Left ventricle myocardium inferior (tissue), 1 donor: ENCODE measurements around the gene ERICH3. TPM values are rescaled to one million over a fixed set of nuclear protein-coding genes. Genes with fewer than 3 reads are reported as not detected.

Experiments used
- DNase-seq: peaks from one replicate; pipeline ENCODE4 v3.0.0-alpha.2; 2020
- H3K27ac ChIP-seq: fragments of 200-600 bp; replicated peaks from 2 replicates; pipeline ENCODE4 v1.8.0; 2021
- H3K27me3 ChIP-seq: fragments of 200-600 bp; 2 replicates; pipeline ENCODE4 v1.8.0; 2021; ENCODE audit warnings: low read depth
- H3K36me3 ChIP-seq: fragments of 200-600 bp; 2 replicates; pipeline ENCODE4 v1.8.0; 2021
- H3K4me1 ChIP-seq: fragments of 200-600 bp; 2 replicates; pipeline ENCODE4 v1.8.0; 2021
- H3K4me3 ChIP-seq: fragments of 200-600 bp; 2 replicates; pipeline ENCODE4 v1.8.0; 2021; ENCODE audit warnings: mild to moderate bottlenecking, moderate library complexity
- H3K9me3 ChIP-seq: fragments of 200-600 bp; replicated peaks from 2 replicates; pipeline ENCODE4 v1.8.0; 2021
- intact Hi-C: fragments of 100-400 bp; cut with micrococcal nuclease; formaldehyde crosslinking; loops from one replicate; pipeline ENCODE4 v1.11.0; 2022
- total RNA-seq: library from RNA; stranded (reverse); fragmentation: NEBNext Ultra II Directional; extraction: Animal tissue kit (Norgen Biotek cat#: 25700); gene quantifications from one replicate; pipeline ENCODE4 v1.2.1, GENCODE V29; 2021
- TF ChIP-seq, protein P1 (sequence below): fragments of 200-600 bp; IDR thresholded peaks from 2 replicates; pipeline ENCODE4 v1.8.0; 2021; ENCODE audit warnings: antibody characterized with exemption, mild to moderate bottlenecking, borderline replicate concordance
- donor health status: DM: no; HTN: yes; CAD: no; lungs with severe emphysema.

ERICH3 gene
- total RNA-seq, 1 donor from 2014 or later: not detected

DNA sequence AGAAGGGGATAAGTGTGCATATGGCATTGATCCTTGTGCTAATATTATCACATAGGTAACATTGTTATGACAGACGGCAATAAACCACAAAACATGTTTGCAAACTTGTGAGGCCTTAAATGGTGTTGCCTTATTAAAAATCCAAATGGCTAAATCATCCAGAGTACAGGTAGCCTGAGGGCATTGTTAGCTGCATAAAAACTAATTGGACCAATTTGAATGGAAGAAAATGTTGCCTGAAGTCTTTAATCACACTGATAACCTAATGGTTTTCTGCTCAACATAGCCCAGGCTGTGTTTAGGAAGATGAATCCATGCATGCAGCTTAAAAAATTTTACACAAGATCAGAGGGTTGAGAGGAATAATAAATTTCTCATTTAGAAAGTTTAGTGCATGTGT lies 141.8 kb downstream of the ERICH3 start:
- no peak for DNase-seq
- H3K27ac ChIP-seq: no peak overlapping the region
- H3K4me1 ChIP-seq: no peaks in the 10 kb centered on the region
- TF ChIP-seq, protein P1, sequence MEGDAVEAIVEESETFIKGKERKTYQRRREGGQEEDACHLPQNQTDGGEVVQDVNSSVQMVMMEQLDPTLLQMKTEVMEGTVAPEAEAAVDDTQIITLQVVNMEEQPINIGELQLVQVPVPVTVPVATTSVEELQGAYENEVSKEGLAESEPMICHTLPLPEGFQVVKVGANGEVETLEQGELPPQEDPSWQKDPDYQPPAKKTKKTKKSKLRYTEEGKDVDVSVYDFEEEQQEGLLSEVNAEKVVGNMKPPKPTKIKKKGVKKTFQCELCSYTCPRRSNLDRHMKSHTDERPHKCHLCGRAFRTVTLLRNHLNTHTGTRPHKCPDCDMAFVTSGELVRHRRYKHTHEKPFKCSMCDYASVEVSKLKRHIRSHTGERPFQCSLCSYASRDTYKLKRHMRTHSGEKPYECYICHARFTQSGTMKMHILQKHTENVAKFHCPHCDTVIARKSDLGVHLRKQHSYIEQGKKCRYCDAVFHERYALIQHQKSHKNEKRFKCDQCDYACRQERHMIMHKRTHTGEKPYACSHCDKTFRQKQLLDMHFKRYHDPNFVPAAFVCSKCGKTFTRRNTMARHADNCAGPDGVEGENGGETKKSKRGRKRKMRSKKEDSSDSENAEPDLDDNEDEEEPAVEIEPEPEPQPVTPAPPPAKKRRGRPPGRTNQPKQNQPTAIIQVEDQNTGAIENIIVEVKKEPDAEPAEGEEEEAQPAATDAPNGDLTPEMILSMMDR: no peak
- intact Hi-C loops: no loop called here
- no peak overlapping the region for H3K4me3 ChIP-seq
- no peaks in the 10 kb centered on the region for H3K36me3 ChIP-seq
- no peaks in the 10 kb centered on the region for H3K27me3 ChIP-seq
- no peaks in the 10 kb centered on the region for H3K9me3 ChIP-seq

DNA sequence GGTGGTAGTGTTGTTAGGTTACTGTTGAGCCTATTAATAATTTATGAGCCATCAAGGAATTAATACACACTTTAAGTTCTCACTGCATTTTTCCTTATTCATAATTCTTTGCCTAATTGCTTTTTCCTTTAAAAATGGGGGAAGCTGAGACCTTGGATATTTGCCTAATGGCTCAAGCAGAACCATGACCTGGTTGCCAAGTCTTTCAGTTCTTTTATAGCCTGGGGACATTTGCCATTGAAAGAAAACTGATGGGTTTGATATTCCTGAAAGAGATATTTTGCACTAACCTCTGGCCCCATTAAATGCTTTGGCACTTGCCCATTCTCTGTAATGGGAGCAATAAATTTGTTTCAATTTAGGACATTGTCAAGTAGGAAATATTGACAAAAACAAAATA lies 142.7 kb downstream of the ERICH3 start:
- TF ChIP-seq, protein P1: no peak

DNA sequence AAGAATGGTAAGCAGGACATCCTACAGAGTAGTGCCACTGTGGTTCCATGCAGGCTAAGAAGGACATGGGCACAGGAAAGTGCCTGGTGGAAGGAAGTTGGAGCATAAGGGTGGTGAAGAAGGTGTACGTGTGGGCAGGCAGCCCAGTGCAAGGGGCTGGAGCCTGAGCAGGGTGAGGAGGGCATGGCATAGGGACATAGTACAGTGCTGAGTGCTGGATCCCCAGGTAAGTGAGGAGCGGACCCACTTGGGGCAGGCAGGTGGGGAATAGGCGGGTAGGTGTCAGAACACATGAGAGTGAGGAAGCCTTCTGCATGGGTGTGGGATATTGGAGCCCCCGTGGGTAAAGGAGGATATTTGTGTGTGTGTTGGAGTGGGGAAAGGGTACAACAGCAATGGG lies 145.5 kb downstream of the ERICH3 start:
- no peak for DNase-seq
- peaks cover 10% of the 10 kb centered on the region for H3K4me1 ChIP-seq
- H3K27me3 ChIP-seq: no peaks in the 10 kb centered on the region
- intact Hi-C loops: no loop called here
- no peaks in the 10 kb centered on the region for H3K36me3 ChIP-seq
- no peak overlapping the region for H3K4me3 ChIP-seq
- no peaks in the 10 kb centered on the region for H3K9me3 ChIP-seq
- TF ChIP-seq, protein P1: no peak
- H3K27ac ChIP-seq: no peak overlapping the region

More for the DNA sequence above, 142.7 kb downstream of the ERICH3 start:
- no peaks in the 10 kb centered on the region for H3K36me3 ChIP-seq
- H3K4me3 ChIP-seq: no peak overlapping the region
- intact Hi-C loops: no loop called here
- H3K4me1 ChIP-seq: no peaks in the 10 kb centered on the region
- no peaks in the 10 kb centered on the region for H3K27me3 ChIP-seq
- no peak overlapping the region for H3K27ac ChIP-seq
- no peaks in the 10 kb centered on the region for H3K9me3 ChIP-seq
- no peak for DNase-seq

DNA sequence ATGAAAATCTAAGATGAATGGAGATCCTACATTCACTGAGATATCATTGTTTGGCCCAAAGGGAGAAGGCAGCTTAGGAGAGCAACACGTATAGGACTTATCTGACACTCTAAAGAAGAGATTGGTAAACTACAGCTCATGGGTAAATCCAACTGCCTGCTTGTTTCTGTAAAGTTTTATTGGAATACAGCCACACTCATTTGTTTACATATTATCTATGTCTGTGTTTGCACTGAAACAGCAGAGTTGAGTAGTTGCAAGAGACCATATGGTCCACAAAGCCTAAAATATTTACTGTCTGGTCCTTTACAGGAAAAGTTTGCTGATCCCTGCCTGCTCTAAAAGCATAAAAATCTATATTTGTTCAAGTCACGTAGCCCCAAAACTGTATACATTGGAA lies 146.9 kb downstream of the ERICH3 start:
- intact Hi-C loops: no loop called here
- no peak for DNase-seq

DNA sequence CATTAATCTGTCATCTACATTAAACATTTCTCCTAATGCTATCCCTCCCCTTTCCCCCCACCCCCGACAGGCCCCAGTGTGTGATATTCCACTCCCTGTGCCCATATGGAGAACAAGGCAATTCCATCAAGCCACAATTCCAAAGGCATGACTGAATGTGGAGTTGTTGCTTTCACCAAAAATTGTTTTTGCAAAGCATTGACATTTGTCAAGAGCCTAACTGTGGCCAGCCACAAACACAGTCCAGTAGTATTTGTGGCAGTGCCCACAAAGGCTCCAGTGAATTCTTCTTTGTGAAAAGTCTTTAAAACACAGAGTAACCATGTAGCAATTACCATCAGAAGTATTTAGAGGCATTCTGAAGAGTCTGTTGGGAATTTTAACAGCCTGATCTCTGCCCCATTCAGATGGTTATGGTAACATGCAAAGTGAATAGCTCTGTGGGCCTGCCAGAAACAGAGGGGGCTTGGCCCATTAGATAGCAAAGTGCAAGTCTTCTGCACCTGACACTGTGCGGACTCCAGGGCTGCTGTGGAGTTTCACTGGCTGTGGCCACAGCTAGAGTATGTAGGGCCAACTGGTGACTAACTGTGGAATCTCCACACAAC lies 149.6 kb downstream of the ERICH3 start:
- H3K4me1 ChIP-seq: peaks cover 10% of the 10 kb centered on the region
- no peaks in the 10 kb centered on the region for H3K27me3 ChIP-seq
- intact Hi-C loops: no loop called here
- H3K36me3 ChIP-seq: no peaks in the 10 kb centered on the region
- DNase-seq: no peak
- TF ChIP-seq, protein P1: no peak
- no peak overlapping the region for H3K27ac ChIP-seq
- no peak overlapping the region for H3K4me3 ChIP-seq
- no peaks in the 10 kb centered on the region for H3K9me3 ChIP-seq

More for the DNA sequence above, 146.9 kb downstream of the ERICH3 start:
- Histone ChIP-seq H3K27me3 (no peaks in the 10 kb centered on the region), H3K4me3 (no peak overlapping the region), H3K4me1 (peaks cover 10% of the 10 kb centered on the region), H3K36me3 (no peaks in the 10 kb centered on the region), H3K9me3 (no peaks in the 10 kb centered on the region), H3K27ac (no peak overlapping the region)
- TF ChIP-seq, protein P1: no peak
